RPMI8226 (cell line): ENCODE data around the gene PEX13.

Source experiments
- DNase-seq: peaks from one replicate; pipeline ENCODE4 v3.0.0-alpha.2; 2015

Gene PEX13

GRCh38 chr2:61089797-61090196, 72.3 kb downstream of the PEX13 start:
- no peak for DNase-seq

- DNase-seq = no peak
These were observed 72.9 kb downstream of the PEX13 start for GRCh38 chr2:61090386-61090921.

- DNase-seq = no peak
These were observed 74.0 kb downstream of the PEX13 start for GRCh38 chr2:61091485-61091884.

- DNase-seq = no peak
These were observed 78.9 kb downstream of the PEX13 start for GRCh38 chr2:61096438-61096837.

- DNase-seq = no peak
These were observed 83.3 kb downstream of the PEX13 start for GRCh38 chr2:61100801-61101200.
